OCI-LY3 (cell line): ENCODE results near the gene SNX1.
"Not testable (repeated sequence)": the region's sequence is repeated elsewhere in the genome, so short reads cannot be mapped to it uniquely, and the experiment has no call there.

Experiments used
- H2AFZ ChIP-seq: fragments of 200-600, 300-600 bp; shearing (Covaris generic); 2 replicates; pipeline ENCODE4 v1.6.0; 2014; ENCODE audit warnings: antibody characterized with exemption, low read depth, low read length
- H3K27ac ChIP-seq: fragments of 200-600, 300-600 bp; sonication (generic); 2 replicates; pipeline ENCODE4 v1.5.1; 2014; ENCODE audit warnings: mild to moderate bottlenecking, low read length, moderate library complexity, mixed read lengths
- H3K27me3 ChIP-seq: fragments of 200-600, 300-600 bp; sonication (generic); 2 replicates; pipeline ENCODE4 v1.6.1; 2014; ENCODE audit warnings: low read depth, low read length, mixed read lengths
- H3K36me3 ChIP-seq: fragments of 200-600, 300-600 bp; sonication (generic); replicated peaks from 2 replicates; pipeline ENCODE3; 2014; ENCODE audit warnings: low read depth, low read length, mixed read lengths
- H3K4me1 ChIP-seq: fragments of 300-600, 200-600 bp; sonication (generic); 2 replicates; pipeline ENCODE4 v1.6.1; 2014; ENCODE audit warnings: low read length, mixed read lengths
- H3K4me2 ChIP-seq: fragments of 200-600, 300-600 bp; sonication (generic); 2 replicates; pipeline ENCODE4 v1.6.1; 2014; ENCODE audit warnings: low read length, mixed read lengths
- H3K4me3 ChIP-seq: fragments of 300-600, 200-600 bp; sonication (generic); 2 replicates; pipeline ENCODE4 v1.5.1; 2014; ENCODE audit warnings: antibody characterized with exemption, mild to moderate bottlenecking, low read length, moderate library complexity
- H3K79me2 ChIP-seq: fragments of 300-600, 200-600 bp; shearing (Covaris generic); 2 replicates; pipeline ENCODE4 v1.6.1; 2014; ENCODE audit warnings: mild to moderate bottlenecking, low read length, mixed read lengths
- H3K9ac ChIP-seq: fragments of 300-600, 200-600 bp; shearing (Covaris generic); 2 replicates; pipeline ENCODE4 v1.6.0; 2014; ENCODE audit warnings: mild to moderate bottlenecking, low read length, moderate library complexity
- H3K9me3 ChIP-seq: fragments of 200-600, 300-600 bp; shearing (Covaris generic); 2 replicates; pipeline ENCODE4 v1.6.1; 2014; ENCODE audit warnings: low read length, mixed read lengths; ENCODE audit not compliant: insufficient read depth
- H4K20me1 ChIP-seq: fragments of 200-600, 300-600 bp; sonication (generic); 2 replicates; pipeline ENCODE4 v1.6.1; 2016; ENCODE audit warnings: low read length, mixed read lengths; ENCODE audit not compliant: insufficient read depth
- EZH2phosphoT487 ChIP-seq: fragments of 200-600 bp; shearing (Covaris generic); IDR thresholded peaks from 2 replicates; pipeline ENCODE4 v1.6.1; 2018; ENCODE audit warnings: antibody characterized with exemption, mixed run types, low read depth
- TF ChIP-seq, protein P1 (sequence below): fragments of 200-600, 300-600 bp; sonication (generic); IDR thresholded peaks from 2 replicates; pipeline ENCODE4 v1.5.1; 2014; ENCODE audit warnings: antibody characterized with exemption, low read length, low read depth

Gene SNX1

DNA sequence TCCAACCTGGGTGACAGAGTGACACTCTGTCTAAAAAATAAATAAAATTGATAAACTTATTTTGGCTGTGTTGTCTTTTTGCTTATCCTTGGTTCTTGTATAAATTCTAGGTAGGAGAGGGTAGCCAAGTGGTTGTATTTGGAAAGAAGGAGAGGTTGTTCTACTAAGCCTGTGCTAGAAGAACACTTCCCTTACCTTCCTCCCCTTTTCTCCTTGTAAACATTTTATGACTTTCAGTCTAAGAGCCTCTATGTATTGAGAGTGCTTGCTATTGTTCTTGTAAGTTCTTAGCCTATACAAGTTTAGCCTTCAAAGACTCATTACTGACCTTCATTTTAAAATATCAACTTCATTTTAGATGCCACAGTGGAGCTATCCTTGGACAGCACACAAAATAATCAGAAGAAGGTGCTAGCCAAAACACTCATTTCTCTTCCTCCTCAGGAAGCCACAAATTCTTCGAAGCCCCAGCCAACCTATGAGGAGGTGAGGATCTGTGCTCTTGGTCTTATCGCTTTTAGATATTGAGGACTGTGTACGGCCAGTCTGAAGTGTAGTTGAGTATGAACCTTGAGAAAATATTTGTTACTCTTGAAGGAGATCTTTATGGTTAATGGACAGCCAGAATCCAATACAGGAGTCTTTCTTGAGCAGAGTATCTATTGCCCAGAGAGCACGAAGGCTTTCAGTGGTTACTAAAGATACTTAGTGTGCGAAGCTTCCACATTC is 22.1 kb downstream of the SNX1 start:
- TF ChIP-seq, protein P1, sequence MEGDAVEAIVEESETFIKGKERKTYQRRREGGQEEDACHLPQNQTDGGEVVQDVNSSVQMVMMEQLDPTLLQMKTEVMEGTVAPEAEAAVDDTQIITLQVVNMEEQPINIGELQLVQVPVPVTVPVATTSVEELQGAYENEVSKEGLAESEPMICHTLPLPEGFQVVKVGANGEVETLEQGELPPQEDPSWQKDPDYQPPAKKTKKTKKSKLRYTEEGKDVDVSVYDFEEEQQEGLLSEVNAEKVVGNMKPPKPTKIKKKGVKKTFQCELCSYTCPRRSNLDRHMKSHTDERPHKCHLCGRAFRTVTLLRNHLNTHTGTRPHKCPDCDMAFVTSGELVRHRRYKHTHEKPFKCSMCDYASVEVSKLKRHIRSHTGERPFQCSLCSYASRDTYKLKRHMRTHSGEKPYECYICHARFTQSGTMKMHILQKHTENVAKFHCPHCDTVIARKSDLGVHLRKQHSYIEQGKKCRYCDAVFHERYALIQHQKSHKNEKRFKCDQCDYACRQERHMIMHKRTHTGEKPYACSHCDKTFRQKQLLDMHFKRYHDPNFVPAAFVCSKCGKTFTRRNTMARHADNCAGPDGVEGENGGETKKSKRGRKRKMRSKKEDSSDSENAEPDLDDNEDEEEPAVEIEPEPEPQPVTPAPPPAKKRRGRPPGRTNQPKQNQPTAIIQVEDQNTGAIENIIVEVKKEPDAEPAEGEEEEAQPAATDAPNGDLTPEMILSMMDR = no peak
- no peak for TF ChIP-seq EZH2phosphoT487
- Histone ChIP-seq H3K27me3 (no peaks in the 10 kb centered on the region), H3K4me1 (no peaks in the 10 kb centered on the region), H2AFZ (no peak overlapping the region), H3K4me2 (no peak overlapping the region), H3K9me3 (no peaks in the 10 kb centered on the region), H4K20me1 (no peaks in the 10 kb centered on the region), H3K9ac (no peak overlapping the region), H3K4me3 (no peak overlapping the region), H3K27ac (no peak overlapping the region), H3K79me2 (no peaks in the 10 kb centered on the region), H3K36me3 (peaks cover 51% of the 10 kb centered on the region)

DNA sequence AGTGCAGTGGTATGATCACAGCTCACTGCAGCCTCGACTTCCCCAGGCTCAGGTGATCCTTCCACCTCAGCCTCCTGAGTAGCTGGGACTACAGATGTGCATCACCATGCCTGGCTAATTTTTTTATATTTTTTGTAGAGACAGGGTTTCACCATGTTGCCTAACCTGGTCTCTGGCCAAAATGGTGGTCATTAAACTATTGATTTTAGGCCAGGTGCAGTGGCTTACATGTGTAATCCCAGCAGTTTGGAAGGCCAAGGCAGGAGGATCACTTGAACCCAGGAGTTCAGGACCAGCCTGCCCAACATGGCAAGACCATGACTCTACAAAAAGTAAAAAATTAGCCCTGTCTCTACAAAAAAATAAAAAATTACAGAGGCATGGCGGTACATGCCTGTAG is 24.5 kb downstream of the SNX1 start:
- H3K4me3 ChIP-seq, H3K27me3 ChIP-seq, H3K9ac ChIP-seq, H3K27ac ChIP-seq, H3K4me1 ChIP-seq, H3K9me3 ChIP-seq, H2AFZ ChIP-seq, H4K20me1 ChIP-seq, H3K79me2 ChIP-seq, H3K4me2 ChIP-seq: not testable (repeated sequence)
- peaks cover 50% of the 10 kb centered on the region for H3K36me3 ChIP-seq

DNA sequence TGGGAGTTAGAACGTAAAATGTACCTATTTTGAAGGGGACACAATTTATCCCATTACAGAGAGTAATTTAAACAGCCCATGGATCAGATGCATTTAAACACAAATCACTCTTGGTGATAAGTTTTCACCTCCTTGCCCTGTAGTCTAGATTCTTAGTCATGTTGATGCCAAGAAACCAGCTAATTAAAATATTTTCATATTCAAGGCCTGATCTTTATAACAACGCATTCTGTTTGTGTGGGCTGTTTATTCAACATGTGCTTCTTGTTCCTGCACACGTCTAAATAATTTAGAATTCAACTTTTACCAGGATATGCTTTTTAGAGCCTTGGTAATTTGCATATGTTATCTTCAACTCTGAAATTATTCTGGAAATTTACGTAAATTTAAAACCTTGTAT is 25.8 kb downstream of the SNX1 start:
- Histone ChIP-seq H3K4me1 (no peaks in the 10 kb centered on the region), H3K9me3 (no peaks in the 10 kb centered on the region), H4K20me1 (no peaks in the 10 kb centered on the region), H3K79me2 (no peaks in the 10 kb centered on the region), H2AFZ (no peak overlapping the region), H3K4me3 (no peak overlapping the region), H3K27ac (no peak overlapping the region), H3K27me3 (no peaks in the 10 kb centered on the region), H3K9ac (no peak overlapping the region), H3K4me2 (no peak overlapping the region), H3K36me3 (peaks cover 49% of the 10 kb centered on the region)
- no peak for TF ChIP-seq EZH2phosphoT487
- TF ChIP-seq, protein P1 = no peak

DNA sequence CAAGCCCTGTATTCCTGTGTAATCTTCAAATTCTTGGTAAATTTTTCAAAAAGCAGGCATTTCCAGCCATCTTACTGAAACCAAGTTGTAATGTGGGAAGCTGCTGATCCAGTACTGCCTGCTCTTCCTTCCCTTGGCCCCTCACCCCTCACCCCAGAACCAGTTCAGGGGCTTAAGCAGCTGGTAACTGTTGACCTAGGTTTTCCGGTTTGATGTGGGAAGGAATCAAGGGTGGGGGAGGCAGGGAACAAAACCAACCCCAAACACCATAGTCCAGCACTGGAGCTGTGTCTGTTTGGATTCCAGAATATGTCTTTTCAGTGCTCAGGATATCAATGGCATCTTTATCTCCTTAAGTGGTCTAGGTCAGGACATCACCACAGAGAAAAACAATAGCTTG is 26.7 kb downstream of the SNX1 start:
- no peak overlapping the region for H3K27ac ChIP-seq
- no peak overlapping the region for H2AFZ ChIP-seq
- no peaks in the 10 kb centered on the region for H4K20me1 ChIP-seq
- TF ChIP-seq, protein P1 = no peak
- TF ChIP-seq EZH2phosphoT487 = no peak
- no peak overlapping the region for H3K9ac ChIP-seq
- no peaks in the 10 kb centered on the region for H3K4me1 ChIP-seq
- H3K79me2 ChIP-seq = no peaks in the 10 kb centered on the region
- no peaks in the 10 kb centered on the region for H3K27me3 ChIP-seq
- peaks cover 50% of the 10 kb centered on the region for H3K36me3 ChIP-seq
- H3K4me2 ChIP-seq = no peak overlapping the region
- H3K9me3 ChIP-seq = no peaks in the 10 kb centered on the region
- H3K4me3 ChIP-seq = no peak overlapping the region
